ENCODE data around the gene CCNY.

CCNY gene

DNA sequence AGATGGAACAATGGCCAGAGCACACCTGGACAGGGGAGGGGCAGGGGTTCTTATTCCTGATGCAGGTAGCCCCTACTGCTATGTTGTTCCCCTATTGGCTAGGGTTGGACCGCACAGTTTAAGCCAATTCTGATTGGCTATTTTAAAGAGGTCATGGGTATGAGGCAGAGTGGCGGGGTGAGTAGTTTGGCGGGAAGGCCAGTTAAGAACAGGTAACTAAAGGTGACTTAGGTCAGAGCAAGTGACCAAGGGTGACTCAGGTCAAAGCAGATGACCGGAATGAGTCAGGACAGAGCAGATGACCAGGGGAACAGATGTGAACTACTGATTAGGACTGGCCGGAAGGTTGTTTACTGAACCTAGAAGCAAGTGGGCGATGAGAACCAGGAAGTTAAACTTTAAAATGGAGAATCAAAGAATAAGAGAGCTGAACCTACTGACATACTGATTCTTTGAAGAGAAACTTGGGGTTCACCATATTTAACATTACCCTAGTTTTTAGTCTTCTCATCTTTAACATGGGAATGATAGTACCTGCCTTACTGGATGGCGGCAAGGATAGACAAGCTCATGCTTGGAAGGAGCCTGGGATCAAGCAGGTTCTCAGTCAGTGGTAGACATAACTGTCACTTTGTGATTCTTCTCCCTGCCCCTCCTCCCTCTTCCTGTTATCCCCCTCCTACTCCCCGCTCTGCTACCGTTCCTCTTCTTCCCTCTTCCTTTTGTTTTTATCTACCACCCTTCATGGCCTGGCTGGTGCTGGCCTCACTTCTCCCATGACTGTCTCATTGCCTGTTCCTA, 55.0 kb downstream of the CCNY start:
- H3K9me3 ChIP-seq = no peaks in the 10 kb centered on the region
- peak overlapping the region; percentile 49 for H3K27ac ChIP-seq
- H3K27me3 ChIP-seq = no peaks in the 10 kb centered on the region
- H3K36me3 ChIP-seq = no peaks in the 10 kb centered on the region
- peaks cover 5 to 12% of the 10 kb centered on the region in 2 experiments for H3K4me1 ChIP-seq (ENCODE audit: control insufficient read depth in 1 of 2, insufficient read depth in 1 of 2, low read depth in 1 of 2, low read length in 1 of 2)
- TF ChIP-seq, protein P1, sequence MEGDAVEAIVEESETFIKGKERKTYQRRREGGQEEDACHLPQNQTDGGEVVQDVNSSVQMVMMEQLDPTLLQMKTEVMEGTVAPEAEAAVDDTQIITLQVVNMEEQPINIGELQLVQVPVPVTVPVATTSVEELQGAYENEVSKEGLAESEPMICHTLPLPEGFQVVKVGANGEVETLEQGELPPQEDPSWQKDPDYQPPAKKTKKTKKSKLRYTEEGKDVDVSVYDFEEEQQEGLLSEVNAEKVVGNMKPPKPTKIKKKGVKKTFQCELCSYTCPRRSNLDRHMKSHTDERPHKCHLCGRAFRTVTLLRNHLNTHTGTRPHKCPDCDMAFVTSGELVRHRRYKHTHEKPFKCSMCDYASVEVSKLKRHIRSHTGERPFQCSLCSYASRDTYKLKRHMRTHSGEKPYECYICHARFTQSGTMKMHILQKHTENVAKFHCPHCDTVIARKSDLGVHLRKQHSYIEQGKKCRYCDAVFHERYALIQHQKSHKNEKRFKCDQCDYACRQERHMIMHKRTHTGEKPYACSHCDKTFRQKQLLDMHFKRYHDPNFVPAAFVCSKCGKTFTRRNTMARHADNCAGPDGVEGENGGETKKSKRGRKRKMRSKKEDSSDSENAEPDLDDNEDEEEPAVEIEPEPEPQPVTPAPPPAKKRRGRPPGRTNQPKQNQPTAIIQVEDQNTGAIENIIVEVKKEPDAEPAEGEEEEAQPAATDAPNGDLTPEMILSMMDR (IDR thresholded peaks at IDR 0.05) = no peak
- no peak overlapping the region for H3K4me3 ChIP-seq (ENCODE audit: low read depth in 1 of 2, low read length in 1 of 2)

DNA sequence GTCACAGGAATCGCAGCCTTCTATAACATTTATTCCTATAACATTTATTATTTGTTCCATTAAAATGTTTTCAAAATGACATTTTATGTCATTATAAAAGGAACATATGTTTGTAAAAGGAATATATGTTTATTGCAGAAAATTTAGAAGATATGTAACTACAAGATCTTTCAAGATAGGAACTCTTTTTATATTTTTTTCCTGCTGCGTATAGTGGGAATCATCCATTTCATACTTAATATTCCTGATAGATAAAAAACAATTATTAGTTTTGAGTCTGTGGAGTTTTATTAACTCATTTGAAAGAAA, 55.6 kb downstream of the CCNY start:
- peaks cover 5 to 12% of the 10 kb centered on the region in 2 experiments for H3K4me1 ChIP-seq (ENCODE audit: control insufficient read depth in 1 of 2, insufficient read depth in 1 of 2, low read depth in 1 of 2, low read length in 1 of 2)
- TF ChIP-seq, protein P1 (IDR thresholded peaks at IDR 0.05) = no peak
- H3K4me3 ChIP-seq (ENCODE audit: low read depth in 1 of 2, low read length in 1 of 2) = no peak overlapping the region
- no peaks in the 10 kb centered on the region for H3K36me3 ChIP-seq
- H3K27ac ChIP-seq = no peak overlapping the region
- no peaks in the 10 kb centered on the region for H3K9me3 ChIP-seq
- no peaks in the 10 kb centered on the region for H3K27me3 ChIP-seq

DNA sequence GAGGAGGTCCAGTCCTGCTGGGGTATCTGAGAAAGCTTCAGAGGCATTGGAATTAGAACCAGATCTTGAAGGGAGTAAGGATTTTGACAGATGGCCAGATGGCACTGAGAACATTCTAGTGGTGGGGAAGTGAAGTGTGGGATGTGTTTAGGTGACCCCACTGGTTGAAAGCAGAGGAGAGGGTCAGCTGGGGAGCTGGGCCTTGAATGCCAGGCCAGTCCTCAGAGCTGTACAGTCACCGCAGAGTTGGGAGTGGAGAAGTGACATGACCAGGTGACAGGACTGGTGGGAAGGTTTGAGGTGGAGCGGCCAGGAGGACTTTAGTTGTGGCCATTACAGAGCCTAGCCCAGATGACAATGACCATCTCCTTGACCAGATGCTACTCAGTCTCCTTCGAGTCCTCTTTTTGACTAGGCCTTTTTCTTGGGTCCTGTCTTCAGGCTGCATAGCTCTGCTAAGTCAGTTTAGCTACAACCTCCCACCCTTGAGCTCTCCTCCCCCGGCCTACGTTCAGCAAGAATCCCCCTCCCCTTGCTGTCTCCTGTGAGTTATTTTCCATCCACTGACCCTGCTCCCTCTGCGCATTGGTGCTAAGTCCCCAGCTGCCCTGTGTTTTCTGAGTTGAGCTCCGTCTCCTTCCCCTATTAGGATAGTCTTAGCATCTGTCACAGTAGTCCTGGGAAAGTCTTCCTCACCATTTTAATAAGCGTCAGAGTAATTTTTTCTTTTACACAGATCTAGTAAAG, 56.3 kb downstream of the CCNY start:
- no peaks in the 10 kb centered on the region for H3K27me3 ChIP-seq
- TF ChIP-seq, protein P1 (IDR thresholded peaks at IDR 0.05) = no peak
- H3K9me3 ChIP-seq = no peaks in the 10 kb centered on the region
- H3K4me3 ChIP-seq (ENCODE audit: low read depth in 1 of 2, low read length in 1 of 2) = no peak overlapping the region
- no peak overlapping the region for H3K27ac ChIP-seq
- H3K36me3 ChIP-seq = no peaks in the 10 kb centered on the region
- H3K4me1 ChIP-seq (ENCODE audit: control insufficient read depth in 1 of 2, insufficient read depth in 1 of 2, low read depth in 1 of 2, low read length in 1 of 2) = peaks cover 5 to 12% of the 10 kb centered on the region in 2 experiments

DNA sequence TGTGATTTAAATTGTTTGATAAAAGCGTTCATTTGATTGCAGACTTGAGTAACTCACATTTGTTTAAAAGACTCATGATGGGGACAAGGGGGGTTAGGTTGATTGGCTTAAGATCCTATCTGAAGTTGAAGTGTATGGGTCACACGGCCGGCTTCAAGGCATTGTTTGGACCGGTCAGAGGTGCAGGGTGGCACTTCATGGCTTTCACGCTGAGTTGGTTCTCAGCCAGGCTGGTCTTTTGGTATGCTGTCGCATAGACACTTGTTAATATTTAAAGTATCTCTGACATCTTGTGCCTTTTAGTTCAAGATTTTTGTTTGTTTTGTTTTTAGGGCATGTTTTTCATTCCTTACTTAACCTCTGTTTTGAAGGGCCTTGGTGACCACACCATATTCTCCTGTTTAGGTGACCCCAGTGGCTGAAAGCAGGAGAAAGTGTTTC, 58.1 kb downstream of the CCNY start:
- Histone ChIP-seq H3K27ac (no peak overlapping the region), H3K4me1 (ENCODE audit: control insufficient read depth in 1 of 2, insufficient read depth in 1 of 2, low read depth in 1 of 2, low read length in 1 of 2) (peaks cover 5 to 9% of the 10 kb centered on the region in 2 experiments), H3K4me3 (ENCODE audit: low read depth in 1 of 2, low read length in 1 of 2) (no peak overlapping the region), H3K9me3 (no peaks in the 10 kb centered on the region), H3K27me3 (no peaks in the 10 kb centered on the region), H3K36me3 (no peaks in the 10 kb centered on the region)
- TF ChIP-seq, protein P1 (IDR thresholded peaks at IDR 0.05) = no peak

DNA sequence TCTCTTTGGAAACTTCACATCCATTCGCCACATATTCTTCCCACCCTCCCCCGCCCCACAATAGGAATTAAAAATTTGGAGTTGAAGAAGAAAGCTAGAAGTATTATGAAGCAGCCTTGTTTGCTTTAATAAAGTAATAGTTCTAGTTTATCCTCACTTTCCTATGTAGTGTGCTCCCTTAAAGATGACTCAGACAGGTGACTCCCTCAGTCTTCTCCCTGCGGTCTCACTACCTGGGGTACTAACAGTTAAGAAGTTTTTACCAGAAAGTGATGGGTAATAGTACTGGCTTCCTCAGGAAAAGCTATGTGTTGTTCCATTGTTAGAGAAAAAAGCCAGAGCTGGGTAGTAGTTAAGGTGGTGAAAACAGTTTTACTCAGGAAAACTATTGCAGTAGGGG, 58.6 kb downstream of the CCNY start:
- TF ChIP-seq, protein P1 (IDR thresholded peaks at IDR 0.05) = no peak
- Histone ChIP-seq H3K27ac (no peak overlapping the region), H3K4me3 (ENCODE audit: low read depth in 1 of 2, low read length in 1 of 2) (no peak overlapping the region), H3K4me1 (ENCODE audit: control insufficient read depth in 1 of 2, insufficient read depth in 1 of 2, low read depth in 1 of 2, low read length in 1 of 2) (peaks cover 5% of the 10 kb centered on the region in 2 experiments), H3K9me3 (no peaks in the 10 kb centered on the region), H3K36me3 (no peaks in the 10 kb centered on the region), H3K27me3 (no peaks in the 10 kb centered on the region)

Data from neutrophil (primary cell).